Mucosa of descending colon (tissue), 3 donors: ENCODE data around the gene ZNF112. TPM values are rescaled to one million over a fixed set of nuclear protein-coding genes. Genes with fewer than 3 reads are reported as not detected.
"Not testable (repeated sequence)": the region's sequence is repeated elsewhere in the genome, so short reads cannot be mapped to it uniquely, and the experiment has no call there.

ENCODE experiments used
- ATAC-seq: fragments of 200-7000 bp; cut with Tn5 transposase; one replicate; pipeline ENCODE4 v1.9.1; 2020; ENCODE audit warnings: mild to moderate bottlenecking, moderate library complexity
- DNase-seq, 3 donors: peaks; one replicate each; pipeline ENCODE4 v3.0.0-alpha.2; 2020
- H3K36me3 ChIP-seq: fragments of 200-600 bp; one replicate; pipeline ENCODE4 v1.8.0; 2021; ENCODE audit warnings: low read depth, mild to moderate bottlenecking
- H3K4me1 ChIP-seq: fragments of 200-600 bp; one replicate; pipeline ENCODE4 v1.8.0; 2021; ENCODE audit warnings: low read depth, mild to moderate bottlenecking
- H3K4me3 ChIP-seq: fragments of 200-600 bp; one replicate; pipeline ENCODE4 v1.8.0; 2021; ENCODE audit warnings: mild to moderate bottlenecking
- H3K9me3 ChIP-seq: fragments of 200-600 bp; one replicate; pipeline ENCODE4 v1.8.0; 2021; ENCODE audit warnings: mild to moderate bottlenecking
- intact Hi-C, 2 donors: fragments of 100-400 bp; cut with DNase I in 1 of 2; cut with micrococcal nuclease in 1 of 2; formaldehyde crosslinking; loops; one replicate each; pipeline versions ENCODE4 v1.11.0 to v1.11.1; 2022; cut with DNase I, micrococcal nuclease
- long read RNA-seq, 2 donors: library from polyadenylated mRNA; unstranded; transcript quantifications; one replicate each; pipeline ENCODE4 v2.0.0, GENCODE V29; 2019 to 2021
- total RNA-seq, 3 donors: library from RNA; stranded (reverse); fragmentation: NEBNext Ultra II Directional in 2 of 3; extraction: Animal tissue kit (Norgen Biotek cat#: 25700) in 2 of 3; gene quantifications; one replicate each; pipeline versions ENCODE4 v1.2.1 to v1.2.4, GENCODE V29; 2021 to 2023
- TF ChIP-seq, protein P1 (sequence below): fragments of 200-600 bp; IDR thresholded peaks from one replicate; pipeline ENCODE4 v1.8.0; 2022; ENCODE audit warnings: antibody characterized with exemption, mild to moderate bottlenecking
- donor health status: DM: no; HTN: no; CAD: no; lungs with moderate emphysema.
- donor health status: DM: no; HTN: no; CAD: no.
- donor health status: DM: no; HTN: yes; CAD: no.

The ZNF112 gene
- 1 to 10 TPM; 3.5 to 7.5 (median 6.6) TPM for total RNA-seq
- long read RNA-seq, donor 1, partial matches to known transcripts, result 0 of 4 reads
- long read RNA-seq, donor 1, other reads (novel, unspliced or antisense), result 0 of 4 reads
- long read RNA-seq, donor 2, partial matches to known transcripts, result 0 of 1 reads
- long read RNA-seq, donor 2, other reads (novel, unspliced or antisense), result 0 of 1 reads

DNA sequence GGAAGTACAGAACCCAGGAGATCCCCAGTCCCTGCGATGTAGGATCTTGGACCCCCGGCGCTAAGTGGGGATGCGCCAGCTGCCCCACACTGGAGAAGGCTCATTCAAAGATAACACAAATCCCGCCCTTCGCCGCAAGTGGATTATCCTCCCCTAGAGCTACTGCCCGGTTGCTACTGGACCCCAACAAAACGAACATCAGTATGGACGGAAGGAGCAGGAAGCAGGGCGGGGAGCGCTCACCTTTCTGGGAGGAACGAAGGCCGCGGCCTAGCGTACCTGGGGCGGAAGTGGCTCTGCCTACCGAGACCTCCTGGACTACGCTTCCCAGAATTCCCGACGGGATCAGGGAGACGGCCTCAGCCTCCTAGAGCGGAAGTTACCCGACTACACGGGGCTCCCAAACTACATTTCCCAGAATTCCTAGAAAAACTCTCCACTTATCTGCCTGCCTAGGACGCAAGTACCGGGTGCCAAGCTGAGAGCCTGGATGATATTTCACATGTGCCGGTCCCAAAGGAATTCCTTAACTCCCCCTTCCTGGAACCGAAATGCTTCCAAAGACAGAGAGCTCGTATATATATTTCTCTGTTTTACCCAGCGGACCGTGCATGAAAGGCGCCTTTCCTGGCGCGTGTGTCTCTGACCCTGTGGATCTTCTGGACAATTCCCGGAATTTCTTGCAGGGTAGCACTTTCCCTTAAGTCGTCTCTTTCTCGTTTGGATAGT lies at the start of gene ZNF112:
Gene ZNF112 (minus strand): TSS at position 298 of the 729 bp plus-strand sequence. CDS start 16,141 bp downstream, outside the sequence.
- H3K9me3 ChIP-seq, result peaks cover 15% of the 10 kb centered on the region
- no peaks in the 10 kb centered on the region for H3K36me3 ChIP-seq
- H3K4me3 ChIP-seq, result peak within 1 kb of the TSS; percentile 18
- peak; percentile 100 for ATAC-seq
- no peaks in the 10 kb centered on the region for H3K4me1 ChIP-seq
- peak; percentile 87 to 92 (median 89) for DNase-seq
- TF ChIP-seq, protein P1, sequence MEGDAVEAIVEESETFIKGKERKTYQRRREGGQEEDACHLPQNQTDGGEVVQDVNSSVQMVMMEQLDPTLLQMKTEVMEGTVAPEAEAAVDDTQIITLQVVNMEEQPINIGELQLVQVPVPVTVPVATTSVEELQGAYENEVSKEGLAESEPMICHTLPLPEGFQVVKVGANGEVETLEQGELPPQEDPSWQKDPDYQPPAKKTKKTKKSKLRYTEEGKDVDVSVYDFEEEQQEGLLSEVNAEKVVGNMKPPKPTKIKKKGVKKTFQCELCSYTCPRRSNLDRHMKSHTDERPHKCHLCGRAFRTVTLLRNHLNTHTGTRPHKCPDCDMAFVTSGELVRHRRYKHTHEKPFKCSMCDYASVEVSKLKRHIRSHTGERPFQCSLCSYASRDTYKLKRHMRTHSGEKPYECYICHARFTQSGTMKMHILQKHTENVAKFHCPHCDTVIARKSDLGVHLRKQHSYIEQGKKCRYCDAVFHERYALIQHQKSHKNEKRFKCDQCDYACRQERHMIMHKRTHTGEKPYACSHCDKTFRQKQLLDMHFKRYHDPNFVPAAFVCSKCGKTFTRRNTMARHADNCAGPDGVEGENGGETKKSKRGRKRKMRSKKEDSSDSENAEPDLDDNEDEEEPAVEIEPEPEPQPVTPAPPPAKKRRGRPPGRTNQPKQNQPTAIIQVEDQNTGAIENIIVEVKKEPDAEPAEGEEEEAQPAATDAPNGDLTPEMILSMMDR, result no peak
- intact Hi-C loops, result no loop called here

DNA sequence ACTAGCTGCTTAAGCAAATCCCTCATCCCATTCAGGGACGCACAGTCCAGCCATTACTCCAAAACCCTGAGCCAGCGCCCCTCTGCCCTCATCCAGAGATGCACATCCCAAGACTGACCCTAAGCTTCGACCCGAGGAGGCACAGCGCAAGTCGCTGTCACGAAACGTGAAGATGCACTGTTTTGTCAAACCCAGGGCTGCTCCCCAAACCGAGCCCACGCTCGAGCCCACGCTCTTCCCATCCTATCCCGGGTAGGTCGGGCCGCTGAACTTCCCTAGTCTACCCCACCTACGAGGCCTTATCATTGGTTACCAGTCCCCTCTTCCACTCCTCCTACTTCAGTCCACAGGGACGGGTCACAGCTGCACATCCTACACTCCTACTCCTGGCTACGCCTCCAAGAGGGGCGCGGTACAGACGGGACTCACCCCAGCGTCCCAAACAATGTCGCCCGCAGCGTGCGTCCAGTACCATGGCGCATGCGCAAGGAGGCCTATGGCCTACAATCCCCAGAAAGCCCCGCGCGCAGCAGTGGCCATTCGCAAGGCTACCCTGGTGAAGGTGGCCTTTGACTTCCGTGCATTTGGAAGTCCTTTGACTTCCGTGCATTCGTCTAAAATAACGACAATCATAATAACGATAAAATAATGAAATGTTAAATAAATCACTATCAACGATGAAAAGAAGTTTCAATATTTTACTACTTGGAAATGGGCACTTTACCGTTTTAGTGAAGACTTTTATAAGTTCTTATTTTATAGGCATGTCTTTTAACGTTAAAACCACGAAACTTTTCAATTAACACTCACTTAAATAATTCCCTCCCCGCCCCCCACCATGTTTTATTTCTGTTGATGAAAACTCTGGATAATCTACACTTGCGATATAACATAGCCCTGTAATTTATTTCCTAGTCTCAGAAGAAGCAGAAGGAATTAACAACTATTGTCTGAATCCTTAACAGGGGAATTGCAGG lies 44.9 kb upstream of the ZNF112 start, which contains the start of gene ZNF285:
Gene ZNF285 (minus strand): TSS at position 470 of the 977 bp plus-strand sequence. CDS start 4,395 bp downstream, outside the sequence.
- no peaks in the 10 kb centered on the region for H3K36me3 ChIP-seq
- ATAC-seq (peak; percentile 100), DNase-seq (peak; percentile 91 to 93 (median 92))
- H3K4me1 ChIP-seq, result no peaks in the 10 kb centered on the region
- H3K9me3 ChIP-seq, result peaks cover 17% of the 10 kb centered on the region
- intact Hi-C loops, result no loop called here
- peak within 1 kb of the TSS; percentile 6 for H3K4me3 ChIP-seq
- TF ChIP-seq, protein P1, result no peak

DNA sequence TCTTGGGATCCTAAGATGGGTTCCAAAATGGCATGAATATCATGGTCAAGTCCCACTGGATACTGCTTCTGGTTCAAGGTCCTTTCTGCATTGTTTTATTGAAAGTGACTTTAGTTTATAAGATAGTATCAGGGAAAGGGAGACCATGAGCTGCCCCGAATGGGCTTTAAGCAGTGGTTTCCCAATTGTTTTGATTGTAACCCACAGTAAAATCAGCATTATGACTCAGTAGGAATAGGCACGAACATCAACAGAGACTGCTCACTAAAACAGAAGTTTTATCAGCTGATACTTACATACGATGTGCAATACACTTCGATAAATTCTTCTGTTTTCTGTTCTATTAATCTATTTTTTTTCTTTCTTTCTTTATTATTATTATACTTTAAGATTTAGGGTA lies 32.8 kb upstream of the ZNF112 start:
- H3K36me3 ChIP-seq, DNase-seq, H3K4me1 ChIP-seq, H3K4me3 ChIP-seq, ATAC-seq, intact Hi-C loops: not testable (repeated sequence)
- peaks cover 21% of the 10 kb centered on the region for H3K9me3 ChIP-seq

DNA sequence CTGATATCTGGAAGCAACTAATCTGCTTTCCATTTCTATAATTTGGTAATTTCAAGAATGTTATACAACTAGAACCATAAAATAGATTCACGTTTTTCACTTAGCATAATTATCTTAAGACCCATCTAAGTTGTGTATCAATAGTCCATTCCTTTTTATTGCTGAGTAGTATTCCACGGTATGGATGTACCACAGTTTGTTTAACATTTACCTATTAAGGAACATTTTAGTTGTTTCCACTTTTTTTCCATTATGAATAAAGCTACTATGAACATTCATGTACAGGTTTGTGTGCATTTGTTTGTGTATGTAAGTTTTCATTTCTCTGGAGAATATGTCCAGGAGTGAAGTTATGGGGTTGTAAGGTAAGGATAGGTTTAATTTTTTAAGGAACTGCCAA lies 18.3 kb upstream of the ZNF112 start:
- H3K9me3 ChIP-seq, result peaks cover 22% of the 10 kb centered on the region
- H3K4me3 ChIP-seq, result no peak overlapping the region
- intact Hi-C loops, result no loop called here
- H3K4me1 ChIP-seq, result no peaks in the 10 kb centered on the region
- no peak for DNase-seq
- ATAC-seq, result no peak
- H3K36me3 ChIP-seq, result no peaks in the 10 kb centered on the region
- TF ChIP-seq, protein P1, result no peak

DNA sequence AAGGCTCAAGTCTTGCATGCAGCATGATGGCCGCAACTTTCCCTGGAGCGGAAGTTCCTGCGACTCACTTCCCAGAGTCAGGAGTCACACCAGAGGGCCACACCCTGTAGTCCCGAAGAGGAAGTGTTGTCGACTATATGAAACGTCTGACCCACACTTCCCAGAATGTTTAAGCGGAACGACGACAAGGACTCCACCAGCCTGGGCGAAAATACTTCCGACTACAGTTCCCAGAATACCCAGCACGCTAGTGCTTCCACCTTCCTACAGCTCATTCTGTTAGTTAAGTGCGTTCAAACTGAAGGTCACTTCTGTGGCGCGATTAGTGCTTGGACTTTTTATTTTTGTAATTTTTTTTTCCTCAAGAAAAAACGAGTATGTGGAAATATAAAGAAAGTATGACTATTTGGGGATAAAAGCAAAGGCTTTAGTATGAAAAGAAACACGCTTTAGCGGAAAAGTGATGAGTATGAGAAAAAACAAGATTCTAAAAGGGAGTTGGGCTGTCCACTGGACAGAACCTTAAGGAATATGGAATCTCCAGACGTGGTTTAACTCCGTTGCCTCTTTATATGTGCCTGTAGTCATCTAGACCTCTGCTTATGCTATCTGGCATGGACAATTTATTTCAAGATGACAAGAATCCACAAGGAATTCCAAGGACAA lies 15.5 kb upstream of the ZNF112 start:
- DNase-seq, result no peak
- Histone ChIP-seq H3K9me3 (peaks cover 15% of the 10 kb centered on the region), H3K4me1 (no peaks in the 10 kb centered on the region), H3K36me3 (no peaks in the 10 kb centered on the region), H3K4me3 (no peak overlapping the region)
- TF ChIP-seq, protein P1, result no peak
- no peak for ATAC-seq
- intact Hi-C loops, result no loop called here
